ENCODE results near the gene NKD2. TPM values are rescaled to one million over a fixed set of nuclear protein-coding genes. Genes with fewer than 3 reads are reported as not detected.

Gene NKD2
- total RNA-seq, 1 donor from 2014 or later = 2.2 TPM

DNA sequence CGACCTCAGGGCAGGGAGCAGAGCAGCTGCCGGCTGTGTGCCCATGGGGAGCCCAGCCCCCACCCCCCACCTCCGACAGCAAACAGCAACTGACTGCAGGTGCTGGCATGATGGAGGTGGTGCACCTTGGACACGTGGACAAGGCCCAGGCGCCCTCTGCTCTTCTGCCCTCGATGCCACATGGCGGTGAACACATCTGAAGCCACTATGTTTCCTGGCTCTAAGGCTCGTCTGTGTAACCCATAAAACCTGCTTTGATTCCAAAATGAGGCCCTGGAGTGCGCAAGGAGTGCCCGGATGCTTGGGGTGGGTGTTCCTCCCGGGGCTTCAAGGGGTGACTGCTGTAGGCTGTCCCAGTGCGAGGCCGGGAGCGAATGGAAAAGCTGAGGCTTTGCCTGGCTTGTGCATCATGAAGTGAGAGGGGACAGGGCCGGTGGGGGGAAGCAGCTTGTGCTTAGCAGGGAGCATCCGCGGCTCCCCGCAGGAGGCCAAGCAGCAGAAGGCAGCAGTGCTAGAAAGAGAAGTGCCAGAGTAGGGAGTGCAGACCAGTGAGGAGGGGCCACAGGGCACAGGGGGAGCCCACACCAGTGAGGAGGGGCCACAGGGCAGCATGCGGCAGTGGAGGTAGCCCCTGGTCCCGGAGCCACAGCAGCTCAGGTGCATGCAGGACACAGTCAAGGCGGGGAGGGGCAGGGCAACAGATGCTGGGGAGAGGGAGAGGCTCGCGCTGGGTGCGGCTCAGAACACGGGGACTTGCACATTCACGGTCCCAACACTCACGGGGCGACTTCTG lies 30.0 kb downstream of the NKD2 start:
- no peak for DNase-seq (ENCODE audit: extremely low read depth, low read depth, low spot score)

GRCh38 chr5:1039210-1039548 lies 30.6 kb downstream of the NKD2 start:
- DNase-seq (ENCODE audit: extremely low read depth, low read depth, low spot score) = no peak

DNA sequence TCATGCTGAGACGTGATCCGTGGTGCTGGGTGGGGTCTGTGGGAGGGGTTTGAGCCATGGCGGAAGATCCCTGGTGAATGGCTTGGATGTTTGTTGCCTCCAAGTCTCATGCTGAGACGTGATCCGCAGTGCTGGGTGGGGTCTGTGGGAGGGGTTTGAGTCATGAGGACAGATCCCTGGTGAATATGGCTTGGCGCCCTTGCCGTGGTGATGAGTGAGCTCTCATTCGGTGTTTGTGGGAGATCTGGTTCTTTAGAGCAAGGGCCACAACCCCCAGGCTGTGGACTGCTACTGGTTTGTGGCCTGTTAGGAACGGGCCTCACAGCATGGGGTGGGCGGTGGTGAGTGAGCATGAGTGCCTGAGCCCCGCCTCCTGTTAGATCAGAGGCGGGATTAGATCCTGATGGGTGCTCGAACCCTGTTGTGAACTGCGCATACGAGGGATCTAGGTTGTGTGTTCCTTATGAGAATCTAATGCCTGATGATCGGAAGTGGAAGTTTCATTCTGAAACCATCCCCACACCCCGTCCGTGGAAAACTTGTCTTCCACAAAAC lies 31.2 kb downstream of the NKD2 start:
- no peak for DNase-seq (ENCODE audit: extremely low read depth, low read depth, low spot score)

GRCh38 chr5:1040571-1040970 lies 32.0 kb downstream of the NKD2 start:
- no peak for DNase-seq (ENCODE audit: extremely low read depth, low read depth, low spot score)

DNA sequence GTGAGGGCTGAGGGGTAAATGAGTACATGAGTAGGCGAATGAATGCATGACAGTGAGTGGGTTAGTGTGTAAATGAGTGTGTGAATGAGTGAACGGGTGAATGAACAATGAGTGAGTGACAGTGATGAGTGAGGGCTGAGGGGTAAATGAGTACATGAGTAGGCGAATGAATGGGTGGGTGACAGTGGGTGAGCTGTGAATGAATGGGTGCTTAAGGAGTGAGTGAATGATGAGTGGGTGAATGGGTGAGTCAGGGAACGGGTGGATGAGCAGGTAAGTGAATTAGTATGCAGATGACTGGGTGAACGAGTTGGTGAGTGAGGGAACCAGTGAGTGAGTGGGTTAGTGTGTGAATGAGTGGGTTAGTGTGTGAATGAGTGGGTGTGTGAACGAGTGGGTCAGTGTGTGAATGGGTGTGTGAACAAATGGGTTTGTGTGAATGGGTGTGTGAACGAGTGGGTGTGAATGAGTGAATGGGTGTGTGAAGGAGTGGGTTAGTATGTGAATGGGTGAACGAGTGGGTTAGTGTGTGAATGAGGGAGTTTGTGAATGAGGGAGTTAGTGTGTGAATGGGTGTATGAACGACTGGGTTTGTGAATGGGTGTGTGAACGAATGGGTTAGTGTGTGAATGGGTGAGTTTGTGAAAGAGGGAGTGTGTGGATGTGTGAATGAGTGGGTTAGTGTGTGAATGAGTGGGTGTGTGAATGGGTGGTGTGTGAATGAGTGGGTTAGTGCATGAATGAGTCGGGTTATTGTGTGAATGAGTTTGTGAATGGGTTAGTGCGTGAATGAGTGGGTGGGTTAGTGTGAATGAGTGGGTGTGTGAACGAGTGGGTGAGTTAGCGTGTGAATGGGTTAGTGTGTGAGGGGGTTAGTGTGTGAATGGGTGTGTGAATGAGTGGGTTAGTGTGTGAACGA lies 32.9 kb downstream of the NKD2 start:
- DNase-seq (ENCODE audit: extremely low read depth, low read depth, low spot score) = no peak

- no peak for DNase-seq (ENCODE audit: extremely low read depth, low read depth, low spot score)
Measured at GRCh38 chr5:1042626-1043025, 34.0 kb downstream of the NKD2 start.

- no peak for DNase-seq (ENCODE audit: extremely low read depth, low read depth, low spot score)
Measured at GRCh38 chr5:1043327-1043726, 34.7 kb downstream of the NKD2 start.

GRCh38 chr5:1044117-1044516 lies 35.5 kb downstream of the NKD2 start:
- DNase-seq (ENCODE audit: extremely low read depth, low read depth, low spot score) = no peak

DNA sequence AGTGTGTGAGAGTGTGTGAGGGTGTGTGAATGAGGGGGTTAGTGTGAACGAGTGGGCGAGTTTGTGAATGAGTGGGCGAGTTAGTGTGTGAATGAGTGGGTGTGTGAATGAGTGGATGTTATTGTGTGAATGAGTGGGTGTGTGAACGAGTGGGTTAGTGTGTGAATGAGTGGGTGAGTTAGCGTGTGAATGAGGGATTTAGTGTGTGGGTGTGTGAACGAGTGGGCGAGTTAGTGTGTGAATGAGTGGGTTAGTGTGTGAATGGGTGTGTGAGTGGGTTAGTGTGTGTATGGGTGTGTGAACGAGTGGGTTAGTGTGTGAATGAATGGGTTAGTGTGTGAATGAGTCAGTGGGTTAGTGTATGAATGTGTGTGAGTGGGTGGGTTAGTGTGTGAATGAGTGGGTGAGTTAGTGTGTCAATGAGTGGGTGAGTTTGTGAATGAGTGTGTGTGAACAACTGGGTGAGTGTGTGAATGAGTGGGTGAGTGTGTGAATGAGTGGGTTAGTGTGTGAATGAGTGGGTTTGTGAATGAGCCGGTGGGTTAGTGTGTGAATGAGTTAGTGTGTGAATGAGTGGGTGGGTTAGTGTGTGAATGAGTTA lies 37.5 kb downstream of the NKD2 start:
- DNase-seq (ENCODE audit: extremely low read depth, low read depth, low spot score) = no peak

GRCh38 chr5:1047332-1047965 lies 38.8 kb downstream of the NKD2 start:
- no peak for DNase-seq (ENCODE audit: extremely low read depth, low read depth, low spot score)

DNA sequence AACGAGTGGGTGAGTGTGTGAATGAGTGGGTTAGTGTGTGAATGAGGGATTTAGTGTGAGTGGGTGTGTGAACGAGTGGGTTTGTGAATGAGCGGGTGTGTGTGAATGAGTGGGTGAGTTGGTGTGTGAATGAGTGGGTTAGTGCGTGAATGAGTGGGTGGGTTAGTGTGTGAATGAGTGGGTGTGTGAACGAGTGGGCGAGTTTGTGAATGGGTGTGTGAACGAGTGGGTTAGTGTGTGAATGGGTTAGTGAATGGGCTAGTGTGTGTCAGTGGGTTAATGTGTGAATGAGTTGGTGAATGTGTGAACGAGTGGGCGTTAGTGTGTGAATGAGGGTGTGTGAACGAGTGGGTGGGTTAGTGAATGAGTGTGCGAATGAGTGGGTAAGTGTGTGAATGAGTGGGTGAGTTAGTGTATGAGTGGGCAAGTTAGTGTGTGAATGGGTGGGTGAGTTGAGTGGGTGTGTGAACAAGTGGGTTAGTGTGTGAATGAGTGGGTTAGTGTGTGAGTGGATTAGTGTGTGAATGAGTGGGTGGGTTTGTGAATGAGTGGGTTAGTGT lies 39.6 kb downstream of the NKD2 start:
- no peak for DNase-seq (ENCODE audit: extremely low read depth, low read depth, low spot score)

DNA sequence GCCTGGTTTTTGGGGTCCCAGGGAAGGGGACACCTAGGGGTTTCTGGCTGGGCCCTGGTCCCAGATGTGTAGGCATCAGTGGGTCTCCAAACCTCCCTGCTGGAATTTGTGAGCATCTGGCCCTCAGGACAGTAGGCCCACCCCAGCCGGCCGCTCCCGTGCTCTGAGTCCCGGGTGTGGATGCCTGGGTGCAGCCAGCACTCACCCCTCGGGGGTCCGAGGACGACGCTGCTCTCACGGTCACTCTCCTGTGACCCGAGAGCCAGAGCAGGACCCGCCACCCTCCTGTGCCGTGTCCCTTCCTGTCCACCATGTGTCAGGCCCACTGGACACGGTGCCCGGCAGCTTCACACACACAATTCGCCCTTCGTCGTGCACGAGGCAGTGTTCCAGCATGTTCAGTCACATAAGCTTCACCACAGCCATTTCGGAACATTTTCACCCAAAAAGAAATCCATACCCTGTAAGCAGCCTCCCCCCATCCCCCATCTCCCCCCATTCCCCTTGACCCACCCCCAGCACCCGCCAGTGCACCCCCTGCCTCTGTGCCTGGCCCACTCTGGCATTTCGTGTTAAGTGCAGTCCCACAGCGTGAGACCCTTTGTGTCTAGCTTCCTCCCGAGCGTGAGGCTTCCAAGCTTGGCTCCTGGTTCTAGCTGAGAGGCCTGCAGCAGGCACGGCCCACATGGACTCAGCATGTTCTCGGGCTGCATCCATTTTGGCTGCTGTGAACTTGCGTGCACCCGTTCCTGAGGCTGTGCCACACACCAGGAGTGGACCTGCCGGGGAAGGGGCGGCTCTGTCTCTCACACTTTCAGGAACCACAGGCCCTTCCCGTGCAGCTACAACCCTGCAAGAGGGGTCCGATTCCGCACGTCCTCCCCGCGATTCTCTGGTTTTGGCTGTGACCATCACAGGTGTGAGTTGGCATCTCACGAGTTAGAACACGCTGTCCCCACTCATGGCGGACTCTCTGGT lies 40.5 kb downstream of the NKD2 start:
- no peak for DNase-seq (ENCODE audit: extremely low read depth, low read depth, low spot score)

GRCh38 chr5:1050423-1051365 lies 42.1 kb downstream of the NKD2 start:
- DNase-seq (ENCODE audit: extremely low read depth, low read depth, low spot score) = no peak

GRCh38 chr5:1051366-1051720 lies 42.7 kb downstream of the NKD2 start:
- no peak for DNase-seq (ENCODE audit: extremely low read depth, low read depth, low spot score)

GRCh38 chr5:1052076-1052475 lies 43.5 kb downstream of the NKD2 start:
- DNase-seq (ENCODE audit: extremely low read depth, low read depth, low spot score) = no peak

GRCh38 chr5:1052641-1053390 lies 44.2 kb downstream of the NKD2 start:
- no peak for DNase-seq (ENCODE audit: extremely low read depth, low read depth, low spot score)

- DNase-seq (ENCODE audit: extremely low read depth, low read depth, low spot score) = no peak
Measured at GRCh38 chr5:1053391-1054017, 44.9 kb downstream of the NKD2 start.

Data from glomerular endothelial cell (primary cell).